ENCODE measurements around the gene CEP164. TPM values are rescaled to one million over a fixed set of nuclear protein-coding genes. Genes with fewer than 3 reads are reported as not detected.

Gene CEP164
- total and polyA plus RNA-seq, 2 of the 4 experiments (the other 2 are of a cell fraction): 23.3 to 26.9 TPM

DNA sequence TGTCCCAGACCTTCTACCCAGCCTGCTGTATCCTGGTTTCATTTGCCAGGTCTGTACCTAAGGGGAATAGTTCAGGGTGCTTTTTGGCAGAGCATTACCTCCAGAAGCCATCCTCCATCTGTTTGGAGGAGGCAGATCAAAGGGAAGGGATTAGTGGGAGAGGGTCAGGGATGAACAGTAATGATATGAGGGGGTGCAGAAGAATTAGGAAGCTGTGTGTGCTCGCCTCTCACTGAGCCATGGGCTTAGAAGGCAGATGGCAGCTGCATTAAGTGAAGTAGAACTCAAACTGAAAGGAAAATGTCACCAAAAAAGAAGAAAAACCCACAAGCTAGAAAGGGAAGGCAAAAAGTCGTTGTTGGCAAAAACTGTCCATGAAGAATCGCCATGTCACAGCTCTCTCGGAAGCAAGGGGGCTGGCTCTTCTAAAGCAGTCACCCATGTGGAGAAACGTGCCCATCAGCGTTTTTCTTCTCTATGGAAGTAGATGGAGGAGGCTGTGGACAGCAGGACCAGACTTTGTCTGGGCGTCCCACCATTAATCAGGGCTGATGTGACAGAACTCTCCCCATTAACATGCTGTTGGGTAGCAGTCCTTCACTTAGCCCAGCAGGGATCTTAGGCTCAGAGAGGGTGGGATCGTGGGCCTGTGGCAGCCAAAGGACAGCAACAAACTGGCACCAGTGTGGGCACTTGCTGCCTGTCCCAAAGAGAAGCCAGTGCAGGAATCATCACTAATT, 46.8 kb downstream of the CEP164 start:
- peaks cover 54% of the 10 kb centered on the region for H3K36me3 ChIP-seq (ENCODE audit: control insufficient read depth, insufficient read depth, low read length)
- TF ChIP-seq MAZ (IDR thresholded peaks at IDR 0.05; ENCODE audit: borderline replicate concordance, low read depth, low read length) (no peak), BHLHE40 (IDR thresholded peaks at IDR 0.05; ENCODE audit: low read depth, low read length) (no peak), POLR2A (IDR thresholded peaks at IDR 0.05; ENCODE audit: low read depth, low read length) (no peak), NFE2L2 (IDR thresholded peaks at IDR 0.05; ENCODE audit: low read depth, low read length) (no peak), MXI1 (IDR thresholded peaks at IDR 0.05; ENCODE audit: borderline replicate concordance, low read depth, low read length) (no peak), RFX5 (IDR thresholded peaks at IDR 0.05; ENCODE audit: low read depth, low read length) (no peak)
- TF ChIP-seq, protein P1, sequence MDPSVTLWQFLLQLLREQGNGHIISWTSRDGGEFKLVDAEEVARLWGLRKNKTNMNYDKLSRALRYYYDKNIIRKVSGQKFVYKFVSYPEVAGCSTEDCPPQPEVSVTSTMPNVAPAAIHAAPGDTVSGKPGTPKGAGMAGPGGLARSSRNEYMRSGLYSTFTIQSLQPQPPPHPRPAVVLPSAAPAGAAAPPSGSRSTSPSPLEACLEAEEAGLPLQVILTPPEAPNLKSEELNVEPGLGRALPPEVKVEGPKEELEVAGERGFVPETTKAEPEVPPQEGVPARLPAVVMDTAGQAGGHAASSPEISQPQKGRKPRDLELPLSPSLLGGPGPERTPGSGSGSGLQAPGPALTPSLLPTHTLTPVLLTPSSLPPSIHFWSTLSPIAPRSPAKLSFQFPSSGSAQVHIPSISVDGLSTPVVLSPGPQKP (IDR thresholded peaks at IDR 0.05; ENCODE audit: borderline replicate concordance, low read depth, low read length): no peak
- no peak overlapping the region for H4K8ac ChIP-seq (ENCODE audit: low read depth in 2 of 2, low read length in 2 of 2)
- H4K5ac ChIP-seq (ENCODE audit: low read depth, low read length): no peak overlapping the region
- H2BK20ac ChIP-seq (ENCODE audit: low read depth, low read length): no peak overlapping the region
- no peak overlapping the region for H3K4ac ChIP-seq (ENCODE audit: low read depth, low read length)
- ChIA-PET CTCF (interaction anchor here (1.4 kb wide), 1 partner anchor 52 kb away, joined by 3 read pairs; no protein-coding TSS in a partner anchor), POLR2A (ENCODE audit: unreplicated experiment) (no interaction called here)
- no peak overlapping the region for H3K18ac ChIP-seq (ENCODE audit: low read depth, low read length)
- H2BK120ac ChIP-seq (ENCODE audit: low read depth, low read length): no peak overlapping the region
- WGBS, 2 experiments (ENCODE audit: extremely low coverage in 2 of 2, insufficient read length in 1 of 2): no CpG with 5 or more reads among the region's 8 CpGs
- no peak overlapping the region for H3K56ac ChIP-seq (ENCODE audit: extremely low read depth, insufficient read depth, low read length)
- no peak overlapping the region for H3K23ac ChIP-seq (ENCODE audit: low read depth, low read length)
- no peaks in the 10 kb centered on the region for H3K27me3 ChIP-seq (ENCODE audit: control insufficient read depth, insufficient read depth, low read length)
- ATAC-seq (ENCODE audit: low read depth) (no peak), DNase-seq (no peak)
- no peak overlapping the region for H4K91ac ChIP-seq (ENCODE audit: insufficient read depth, low read depth, low read length)
- in situ Hi-C loops (cut with MboI; ENCODE audit: low sequenced_read_pairs): loop anchor here (25.0 kb wide), 1 partner anchor 988 kb away; the partner anchor contains the start of gene UBE4A
- H3K9me1 ChIP-seq (ENCODE audit: insufficient read depth, low read length): peaks cover 6% of the 10 kb centered on the region; the same call in 1 of the 2 replicates
- BruUV-seq (replicated peaks): no TSS peak
- H3K27ac ChIP-seq (ENCODE audit: insufficient read depth, low read length): no peak overlapping the region
- H3K4me1 ChIP-seq (ENCODE audit: control insufficient read depth, insufficient read depth, low read length): no peaks in the 10 kb centered on the region
- H2AK5ac ChIP-seq (ENCODE audit: low read depth, low read length): no peak overlapping the region
- no peak overlapping the region for H2BK5ac ChIP-seq (ENCODE audit: low read depth, low read length, poor library complexity, severe bottlenecking)
- no peak overlapping the region for H2AFZ ChIP-seq (replicated peaks; ENCODE audit: low read length, poor library complexity)
- H4K20me1 ChIP-seq (ENCODE audit: insufficient read depth, low read length): no peaks in the 10 kb centered on the region
- no peak overlapping the region for H2AK9ac ChIP-seq (replicated peaks; ENCODE audit: low read depth, low read length, poor library complexity)
- no peak overlapping the region for H3K4me3 ChIP-seq (ENCODE audit: insufficient read depth, low read depth, low read length)
- no peak overlapping the region for H3K9ac ChIP-seq (ENCODE audit: low read depth, low read length)
- no peak overlapping the region for H3K4me2 ChIP-seq (ENCODE audit: low read depth, low read length)
- no peak overlapping the region for H2BK15ac ChIP-seq (ENCODE audit: low read depth, low read length)
- H3K14ac ChIP-seq (replicated peaks; ENCODE audit: low read depth, low read length): no peak overlapping the region
- H3K9me3 ChIP-seq (ENCODE audit: control insufficient read depth, insufficient read depth, low read length): no peaks in the 10 kb centered on the region
- H3K79me1 ChIP-seq (ENCODE audit: low read depth in 1 of 2, low read length in 2 of 2): 0 out of 4 replicates have a peak, but pooled peaks cover 0 to 3% of the 10 kb centered on the region in 2 experiments
- intact Hi-C loops (cut with micrococcal nuclease): no loop called here
- dilution Hi-C loops (cut with HindIII; ENCODE audit: low sequenced_read_pairs, unreplicated experiment): no loop called here

Measured in IMR-90 (cell line).